H1 (cell line): ENCODE measurements around the gene BAIAP2L2. TPM values are rescaled to one million over a fixed set of nuclear protein-coding genes. Genes with fewer than 3 reads are reported as not detected.

Experiments used
- CTCF ChIA-PET: fragments of 300-600 bp; sonication (Branson Sonifier 250); formaldehyde crosslinking; loops from one replicate; lab custom pipeline; 2021; ENCODE audit not compliant: partially characterized antibody; lab: Charles Lee
- POLR2A ChIA-PET: fragments of 300-600 bp; sonication (Branson Sonifier 250); formaldehyde crosslinking; loops from one replicate; lab custom pipeline; 2021; ENCODE audit warnings: inconsistent platforms; ENCODE audit not compliant: partially characterized antibody; lab: Charles Lee
- DNase-seq, 2 experiments: peaks; one replicate each; pipeline versions ENCODE4 v3.0.0 to v3.0.0-alpha.2; 2010 to 2022; ENCODE audit warnings: low spot score in 2 of 2, low read depth in 1 of 2, mixed read lengths in 1 of 2
- FAIRE-seq: peaks from 2 replicates; lab custom pipeline; 2011; peaks lifted over from hg19 to GRCh38; lab: Jason Lieb, UNC
- H2AFZ ChIP-seq: 2 replicates; pipeline ENCODE4 v1.8.1; 2012; ENCODE audit warnings: low read length, inconsistent platforms
- H2AK5ac ChIP-seq: 2 replicates; pipeline ENCODE4 v1.6.1; 2013; ENCODE audit warnings: low read depth, low read length
- H2BK120ac ChIP-seq: replicated peaks from 2 replicates; pipeline ENCODE3; 2013; ENCODE audit warnings: low read depth, low read length, inconsistent platforms
- H2BK12ac ChIP-seq: 2 replicates; pipeline ENCODE4 v1.6.1; 2013; ENCODE audit warnings: low read depth, low read length
- H2BK15ac ChIP-seq: 2 replicates; pipeline ENCODE4 v1.6.1; 2013; ENCODE audit warnings: low read length
- H2BK20ac ChIP-seq: 2 replicates; pipeline ENCODE4 v1.6.1; 2013; ENCODE audit warnings: low read length
- H2BK5ac ChIP-seq: 2 replicates; pipeline ENCODE4 v1.6.1; 2013; ENCODE audit warnings: low read depth, low read length
- H3K14ac ChIP-seq: 2 replicates; pipeline ENCODE4 v1.6.1; 2013; ENCODE audit warnings: inconsistent platforms; ENCODE audit not compliant: insufficient read length
- H3K18ac ChIP-seq: 2 replicates; pipeline ENCODE4 v1.6.1; 2013; ENCODE audit warnings: low read length; ENCODE audit errors: extremely low read depth
- H3K23ac ChIP-seq: 2 replicates; pipeline ENCODE4 v1.6.1; 2013; ENCODE audit warnings: inconsistent platforms; ENCODE audit not compliant: insufficient read length
- H3K23me2 ChIP-seq: 2 replicates; pipeline ENCODE4 v1.6.1; 2013; ENCODE audit warnings: low read depth, low read length
- H3K27ac ChIP-seq: 2 replicates; pipeline ENCODE4 v1.6.1; 2011; ENCODE audit warnings: low read depth, low read length, inconsistent platforms
- H3K27me3 ChIP-seq, 4 experiments: replicated peaks in 1 of 4; 1 replicate in 1 of 4; 2 replicates in 3 of 4; pipeline versions ENCODE4 v1.6.1 to v1.8.1; 2011 to 2013; ENCODE audit warnings: low read length in 3 of 4, mild to moderate bottlenecking in 3 of 4, inconsistent platforms in 2 of 4, mixed read lengths in 2 of 4, moderate library complexity in 1 of 4; ENCODE audit not compliant: control insufficient read depth in 3 of 4, insufficient read depth in 3 of 4; ENCODE audit errors: extremely low read depth in 1 of 4
- H3K36me3 ChIP-seq, 4 experiments: 2 replicates each; pipeline versions ENCODE4 v1.6.1 to v1.8.1; 2011 to 2013; ENCODE audit warnings: mild to moderate bottlenecking in 4 of 4, low read length in 3 of 4, moderate library complexity in 2 of 4, control low read depth in 1 of 4, inconsistent platforms in 1 of 4; ENCODE audit not compliant: insufficient read depth in 4 of 4, control insufficient read depth in 2 of 4
- H3K4ac ChIP-seq: replicated peaks from 2 replicates; pipeline ENCODE3; 2013; ENCODE audit warnings: low read length, low read depth, mixed read lengths, inconsistent platforms; ENCODE audit not compliant: insufficient read length
- H3K4me1 ChIP-seq, 4 experiments: replicated peaks in 1 of 4; 1 replicate in 1 of 4; 2 replicates in 3 of 4; pipeline versions ENCODE4 v1.6.1 to v1.8.1; 2011 to 2013; ENCODE audit warnings: low read length in 3 of 4, inconsistent platforms in 2 of 4, mixed read lengths in 1 of 4; ENCODE audit not compliant: insufficient read depth in 4 of 4, control insufficient read depth in 3 of 4
- H3K4me2 ChIP-seq, 2 experiments: 2 replicates each; pipeline versions ENCODE4 v1.6.1 to v1.8.1; 2011 to 2013; ENCODE audit warnings: low read depth in 2 of 2, low read length in 2 of 2, control low read depth in 1 of 2, inconsistent platforms in 1 of 2, mild to moderate bottlenecking in 1 of 2; ENCODE audit not compliant: insufficient read depth in 1 of 2
- H3K4me3 ChIP-seq, 4 experiments: fragments of 200-600, 300-600 bp in 1 of 4; sonication (generic), shearing (Covaris generic), sonication (Bioruptor Twin) in 1 of 4; 2 replicates each; pipeline versions ENCODE4 v1.5.1 to v1.8.1; 2011 to 2016; ENCODE audit warnings: low read length in 4 of 4, low read depth in 3 of 4, control low read depth in 2 of 4, inconsistent platforms in 2 of 4, mild to moderate bottlenecking in 2 of 4, mixed read lengths in 1 of 4, moderate library complexity in 1 of 4; ENCODE audit not compliant: insufficient read depth in 2 of 4; ENCODE audit errors: extremely low read depth in 1 of 4
- H3K56ac ChIP-seq: replicated peaks from 2 replicates; pipeline ENCODE3; 2013; ENCODE audit warnings: low read depth, mild to moderate bottlenecking, mixed read lengths, low read length, inconsistent platforms; ENCODE audit not compliant: insufficient read length
- H3K79me1 ChIP-seq: 2 replicates; pipeline ENCODE4 v1.6.1; 2013; ENCODE audit warnings: low read depth, low read length, control low read depth
- H3K79me2 ChIP-seq, 2 experiments: 2 replicates each; pipeline versions ENCODE4 v1.6.1 to v1.8.1; 2012 to 2013; ENCODE audit warnings: low read length in 2 of 2, mild to moderate bottlenecking in 2 of 2, inconsistent platforms in 1 of 2; ENCODE audit not compliant: insufficient read depth in 2 of 2, control insufficient read depth in 1 of 2
- H3K9ac ChIP-seq, 4 experiments: replicated peaks in 1 of 4; 1 replicate in 1 of 4; 2 replicates in 3 of 4; pipeline versions ENCODE4 v1.6.1 to v1.8.1; 2011 to 2013; ENCODE audit warnings: low read depth in 3 of 4, low read length in 3 of 4, control low read depth in 2 of 4, mild to moderate bottlenecking in 2 of 4, moderate library complexity in 2 of 4, inconsistent platforms in 1 of 4; ENCODE audit errors: extremely low read depth in 1 of 4
- H3K9me3 ChIP-seq, 2 experiments: 2 replicates each; pipeline versions ENCODE4 v1.6.1 to v1.8.1; 2012 to 2013; ENCODE audit warnings: mild to moderate bottlenecking in 2 of 2, moderate library complexity in 2 of 2, control low read depth in 1 of 2, inconsistent platforms in 1 of 2, low read depth in 1 of 2, low read length in 1 of 2, mixed read lengths in 1 of 2; ENCODE audit not compliant: insufficient read depth in 2 of 2
- H4K20me1 ChIP-seq, 2 experiments: replicated peaks in 1 of 2; 2 replicates each; pipeline versions ENCODE3 to v1.8.1; 2011 to 2013; ENCODE audit warnings: inconsistent platforms in 2 of 2, low read length in 2 of 2, mild to moderate bottlenecking in 1 of 2; ENCODE audit not compliant: insufficient read depth in 2 of 2, control insufficient read depth in 1 of 2
- H4K5ac ChIP-seq: 2 replicates; pipeline ENCODE4 v1.6.1; 2013; ENCODE audit warnings: low read length, low read depth, mixed read lengths, inconsistent platforms; ENCODE audit not compliant: insufficient read length
- H4K8ac ChIP-seq: 2 replicates; pipeline ENCODE4 v1.8.0; 2013; ENCODE audit warnings: mild to moderate bottlenecking, moderate library complexity, low read length, inconsistent platforms; ENCODE audit not compliant: insufficient read depth; ENCODE audit errors: extremely low read depth
- H4K91ac ChIP-seq: replicated peaks from 2 replicates; pipeline ENCODE3; 2013; ENCODE audit warnings: low read length, mixed read lengths, inconsistent platforms; ENCODE audit not compliant: insufficient read length
- GTF2F1 ChIP-seq: IDR thresholded peaks from 2 replicates; pipeline ENCODE4 v1.6.1; 2012; ENCODE audit warnings: low read depth, low read length, improper control_type of control experiment, borderline replicate concordance
- WGBS, 2 experiments: shearing (Covaris generic) in 1 of 2; methylation state at CpG; one replicate each; pipeline versions ENCODE4 v1.1.6 to v1.1.7; 2013 to 2015; ENCODE audit warnings: low lambda C conversion rate in 2 of 2, mixed read lengths in 2 of 2, inconsistent platforms in 1 of 2, low coverage in 1 of 2, missing lambda C conversion rate in 1 of 2; ENCODE audit not compliant: insufficient replicate concordance in 2 of 2, insufficient coverage in 1 of 2, insufficient read length in 1 of 2; ENCODE audit errors: extremely low coverage in 1 of 2, missing lambda C conversion rate in 1 of 2; 5-methylcytosine and 5-hydroxymethylcytosine counted together
- polyA plus RNA-seq, 7 experiments: library from polyadenylated mRNA; depleted of rRNA in 3 of 7; stranded (reverse) in 5 of 7; unstranded in 2 of 7; fragments of >200 nt in 5 of 7; fragments of 200-250 nt in 2 of 7; gene quantifications; 1 replicate in 5 of 7; 2 replicates in 1 of 7; 4 replicates in 1 of 7; pipeline versions ENCODE4 v1.2.1 to v1.2.3, GENCODE V29; 2011 to 2013; ENCODE audit warnings: missing spikeins in 2 of 7, mixed read lengths in 2 of 7
- total RNA-seq: library from RNA; stranded (reverse); fragmentation: NEBNext Ultra II Directional; extraction: Animal tissue kit (Norgen Biotek cat#: 25700); gene quantifications from 2 replicates; pipeline ENCODE4 v1.2.1, GENCODE V29; 2021

BAIAP2L2 gene
- total and polyA plus RNA-seq, 2 of the 8 experiments (the other 6 are each of a cell fraction or from before 2014, with no cell fraction given), result 5.4 to 10.0 TPM

- Histone ChIP-seq H3K9ac (no peak overlapping the region), H3K4me3 (no peak overlapping the region), H3K79me1 (no peaks in the 10 kb centered on the region), H3K18ac (no peak overlapping the region), H3K9me3 (no peaks in the 10 kb centered on the region), H2BK12ac (no peak overlapping the region), H3K36me3 (peaks cover 7 to 21% (median 14%) of the 10 kb centered on the region in 4 experiments; a peak in 7 of 8 replicates), H4K8ac (no peak overlapping the region), H4K20me1 (peaks cover 0 to 4% of the 10 kb centered on the region in 2 experiments), H3K27me3 (no peaks in the 10 kb centered on the region), H2AFZ (no peak overlapping the region), H2BK120ac (no peak overlapping the region), H3K27ac (no peak overlapping the region), H4K91ac (no peak overlapping the region), H2AK5ac (no peak overlapping the region), H2BK15ac (no peak overlapping the region), H4K5ac (no peak overlapping the region), H3K4me2 (no peak overlapping the region), H2BK5ac (no peak overlapping the region), H3K23ac (no peak overlapping the region), H3K56ac (no peak overlapping the region), H3K79me2 (no peaks in the 10 kb centered on the region), H2BK20ac (no peak overlapping the region), H3K23me2 (no peaks in the 10 kb centered on the region), H3K4me1 (no peaks in the 10 kb centered on the region), H3K4ac (no peak overlapping the region), H3K14ac (no peak overlapping the region)
- WGBS, 2 experiments, result 93% methylated on average over 12 of the region's 13 CpGs; no CpG with 5 or more reads in 1 of the 2 experiments
- TF ChIP-seq GTF2F1, result no peak
- no peak for DNase-seq
- FAIRE-seq, result no peak
- CTCF ChIA-PET, result interaction anchor here (0.7 to 12.5 kb wide), 21 partner anchors 11 to 104 kb away, joined by 3 to 264 read pairs (median 5); partner anchors contain the start of gene PICK1
- POLR2A ChIA-PET, result interaction anchor here (0.6 to 2.0 kb wide), 8 partner anchors 10 to 247 kb away, joined by 3 to 5 read pairs (median 3); partner anchors contain the start of gene PICK1
Observed at GRCh38 chr22:38067761-38068360, 42.6 kb downstream of the BAIAP2L2 start.
